ENCODE data around the gene C3orf22.

DNA sequence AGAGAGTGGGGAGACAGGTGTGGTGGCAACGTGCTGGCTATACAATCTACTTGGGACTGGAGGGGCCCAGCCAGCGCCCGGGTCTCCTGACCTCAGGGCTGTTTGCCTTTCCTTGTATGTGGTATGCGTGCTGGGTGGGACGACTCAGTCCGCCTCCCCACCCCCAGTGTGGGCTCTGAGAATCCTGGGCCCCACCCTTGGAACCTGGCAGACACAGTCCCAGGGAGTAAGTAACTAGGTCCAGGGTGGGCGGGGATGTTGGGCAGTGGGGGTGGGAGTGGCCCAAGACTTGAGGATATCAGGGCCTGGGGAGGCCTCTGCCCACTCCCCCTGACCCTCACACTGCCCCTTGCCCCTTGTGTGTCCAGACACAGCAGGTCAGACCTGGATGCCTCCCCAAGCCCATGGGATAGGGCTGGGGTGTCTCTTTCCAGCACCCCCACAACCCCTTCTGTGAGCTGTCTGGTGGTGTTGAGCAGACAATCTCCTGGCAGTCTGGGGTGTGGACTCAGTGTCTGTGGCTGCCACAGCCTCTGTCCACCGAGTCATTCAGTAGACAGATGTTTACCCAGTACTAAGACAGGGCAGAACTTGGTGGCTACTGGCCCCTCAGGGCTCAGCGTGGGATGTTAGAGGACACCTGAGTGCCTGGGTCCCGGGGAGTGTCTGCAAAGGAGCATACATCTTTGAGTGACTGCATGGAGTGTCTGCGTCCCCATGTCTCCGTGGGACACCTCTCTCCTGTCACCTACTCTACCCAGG, 33.5 kb downstream of the C3orf22 start:
- TF ChIP-seq, protein P1, sequence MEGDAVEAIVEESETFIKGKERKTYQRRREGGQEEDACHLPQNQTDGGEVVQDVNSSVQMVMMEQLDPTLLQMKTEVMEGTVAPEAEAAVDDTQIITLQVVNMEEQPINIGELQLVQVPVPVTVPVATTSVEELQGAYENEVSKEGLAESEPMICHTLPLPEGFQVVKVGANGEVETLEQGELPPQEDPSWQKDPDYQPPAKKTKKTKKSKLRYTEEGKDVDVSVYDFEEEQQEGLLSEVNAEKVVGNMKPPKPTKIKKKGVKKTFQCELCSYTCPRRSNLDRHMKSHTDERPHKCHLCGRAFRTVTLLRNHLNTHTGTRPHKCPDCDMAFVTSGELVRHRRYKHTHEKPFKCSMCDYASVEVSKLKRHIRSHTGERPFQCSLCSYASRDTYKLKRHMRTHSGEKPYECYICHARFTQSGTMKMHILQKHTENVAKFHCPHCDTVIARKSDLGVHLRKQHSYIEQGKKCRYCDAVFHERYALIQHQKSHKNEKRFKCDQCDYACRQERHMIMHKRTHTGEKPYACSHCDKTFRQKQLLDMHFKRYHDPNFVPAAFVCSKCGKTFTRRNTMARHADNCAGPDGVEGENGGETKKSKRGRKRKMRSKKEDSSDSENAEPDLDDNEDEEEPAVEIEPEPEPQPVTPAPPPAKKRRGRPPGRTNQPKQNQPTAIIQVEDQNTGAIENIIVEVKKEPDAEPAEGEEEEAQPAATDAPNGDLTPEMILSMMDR (conservative IDR thresholded peaks at IDR 0.05; ENCODE audit: low read length): no peak
- no peak for TF ChIP-seq EZH2phosphoT487 (IDR thresholded peaks at IDR 0.05; ENCODE audit: borderline replicate concordance)

Data from Loucy (cell line).